ENCODE measurements around the gene RPL36. TPM values are rescaled to one million over a fixed set of nuclear protein-coding genes. Genes with fewer than 3 reads are reported as not detected.

RPL36 gene
- 100 to 1,000 TPM; 541 to 812 (median 769) TPM for total RNA-seq
- long read RNA-seq, donor 1, transcript RPL36-201 (4 exons, 707 nt) = major isoform, 222 of 229 reads
- long read RNA-seq, donor 1, partial matches to known transcripts = 0 of 229 reads
- long read RNA-seq, donor 1, other reads (novel, unspliced or antisense) = 3 of 229 reads
- long read RNA-seq, donor 2, transcript RPL36-202 (3 exons, 556 nt) = minor isoform, 53 of 417 reads
- long read RNA-seq, donor 2, transcript RPL36-201 (4 exons, 707 nt) = major isoform, 358 of 417 reads
- long read RNA-seq, donor 2, partial matches to known transcripts = 2 of 417 reads
- long read RNA-seq, donor 2, other reads (novel, unspliced or antisense) = 4 of 417 reads

DNA sequence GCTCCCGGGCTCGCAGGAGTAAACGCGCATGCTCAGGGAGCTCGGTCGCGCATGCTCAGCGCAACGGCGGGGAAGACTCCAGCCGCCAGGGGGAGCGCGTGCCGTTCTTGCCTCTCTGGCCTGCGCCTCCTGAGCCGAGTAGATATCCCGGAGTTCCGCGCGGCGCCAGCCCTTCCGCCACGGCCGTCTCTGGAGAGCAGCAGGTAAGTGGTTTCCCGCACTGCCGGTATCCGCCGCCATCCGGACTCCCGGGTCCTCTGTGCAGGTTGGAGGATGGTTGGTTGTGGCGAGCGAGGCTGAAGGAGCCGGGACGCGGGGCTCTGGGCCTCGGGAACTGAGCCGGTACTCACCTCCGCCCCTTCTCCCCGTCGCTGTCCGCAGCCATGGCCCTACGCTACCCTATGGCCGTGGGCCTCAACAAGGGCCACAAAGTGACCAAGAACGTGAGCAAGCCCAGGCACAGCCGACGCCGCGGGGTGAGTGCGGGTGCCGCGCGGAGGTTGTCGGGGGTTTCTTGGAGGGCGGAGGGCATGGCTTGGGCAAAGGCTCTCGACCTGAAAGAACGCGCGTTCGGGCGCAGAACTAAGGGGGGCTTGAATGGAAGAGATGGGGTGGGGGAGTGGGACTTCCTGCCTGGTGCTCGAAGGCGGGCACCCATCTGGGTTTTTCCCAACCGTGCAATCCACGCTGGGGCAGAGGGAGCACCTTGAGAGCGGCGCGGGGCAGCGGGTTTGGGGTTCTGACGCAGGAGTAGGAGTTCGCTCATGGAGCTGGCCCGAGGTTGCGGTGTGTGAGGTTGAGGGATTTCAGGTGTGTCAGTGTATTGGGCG is at the start of gene RPL36:
Gene RPL36 (plus strand): TSS at position 171 of the 830 bp plus-strand sequence. CDS start 213 bp downstream, at position 384.
- Histone ChIP-seq H3K36me3 (ENCODE audit: low read depth) (peaks cover 5% of the 10 kb centered on the region), H3K4me1 (ENCODE audit: low read depth) (peaks cover 23% of the 10 kb centered on the region), H3K9me3 (no peaks in the 10 kb centered on the region), H3K4me3 (peak within 1 kb of the TSS; percentile 72)
- TF ChIP-seq, protein P1, sequence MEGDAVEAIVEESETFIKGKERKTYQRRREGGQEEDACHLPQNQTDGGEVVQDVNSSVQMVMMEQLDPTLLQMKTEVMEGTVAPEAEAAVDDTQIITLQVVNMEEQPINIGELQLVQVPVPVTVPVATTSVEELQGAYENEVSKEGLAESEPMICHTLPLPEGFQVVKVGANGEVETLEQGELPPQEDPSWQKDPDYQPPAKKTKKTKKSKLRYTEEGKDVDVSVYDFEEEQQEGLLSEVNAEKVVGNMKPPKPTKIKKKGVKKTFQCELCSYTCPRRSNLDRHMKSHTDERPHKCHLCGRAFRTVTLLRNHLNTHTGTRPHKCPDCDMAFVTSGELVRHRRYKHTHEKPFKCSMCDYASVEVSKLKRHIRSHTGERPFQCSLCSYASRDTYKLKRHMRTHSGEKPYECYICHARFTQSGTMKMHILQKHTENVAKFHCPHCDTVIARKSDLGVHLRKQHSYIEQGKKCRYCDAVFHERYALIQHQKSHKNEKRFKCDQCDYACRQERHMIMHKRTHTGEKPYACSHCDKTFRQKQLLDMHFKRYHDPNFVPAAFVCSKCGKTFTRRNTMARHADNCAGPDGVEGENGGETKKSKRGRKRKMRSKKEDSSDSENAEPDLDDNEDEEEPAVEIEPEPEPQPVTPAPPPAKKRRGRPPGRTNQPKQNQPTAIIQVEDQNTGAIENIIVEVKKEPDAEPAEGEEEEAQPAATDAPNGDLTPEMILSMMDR (IDR thresholded peaks at IDR 0.05) = peak; percentile 96
- intact Hi-C loops (cut with DNase I, micrococcal nuclease) = no loop called here
- ATAC-seq (peak; percentile 72), DNase-seq (peak; percentile 98 to 100 (median 99))

DNA sequence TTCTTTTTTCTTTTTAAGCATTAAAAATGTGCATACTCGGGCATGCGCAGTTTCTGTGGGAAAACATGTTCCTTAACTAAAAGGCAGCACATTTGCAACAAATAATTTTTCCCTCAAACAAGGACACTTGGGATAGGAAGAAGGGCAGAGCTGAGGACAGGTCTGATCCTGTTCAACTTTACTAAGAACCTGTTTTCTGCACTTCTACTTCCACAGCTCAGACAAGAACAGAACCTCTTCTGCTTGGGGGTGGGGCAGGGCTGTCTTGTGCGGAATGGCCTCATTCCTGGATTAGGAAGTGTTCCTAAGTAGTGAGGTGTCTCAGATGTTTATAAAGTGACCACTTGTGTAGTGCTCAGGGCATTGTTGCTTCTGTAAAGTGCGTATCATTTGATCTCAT is 48.9 kb upstream of the RPL36 start:
- H3K4me3 ChIP-seq = no peak overlapping the region
- no peak for ATAC-seq

DNA sequence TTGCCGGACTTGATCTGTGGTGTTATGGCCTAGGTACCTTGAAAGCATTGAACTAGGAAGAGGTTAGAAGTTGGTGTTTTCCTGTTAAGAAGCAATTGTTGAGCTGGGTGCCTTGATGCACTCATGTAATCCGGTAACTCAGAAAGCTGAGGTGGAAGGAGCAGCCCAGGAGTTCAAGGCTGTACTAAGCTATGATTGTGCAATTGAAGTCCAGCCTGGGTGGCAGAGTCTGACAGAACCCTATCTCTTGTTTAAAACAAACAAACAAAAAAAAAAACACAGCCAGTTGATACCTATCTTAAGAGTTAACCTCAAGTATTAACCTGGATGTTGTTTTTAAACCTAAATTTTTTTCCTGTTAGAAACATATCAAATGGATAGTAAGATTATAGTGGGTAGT is 47.9 kb upstream of the RPL36 start:
- H3K4me3 ChIP-seq = no peak overlapping the region
- ATAC-seq = no peak
- H3K36me3 ChIP-seq (ENCODE audit: low read depth) = peaks cover 11% of the 10 kb centered on the region
- no peaks in the 10 kb centered on the region for H3K4me1 ChIP-seq (ENCODE audit: low read depth)
- no peak for DNase-seq
- intact Hi-C loops (cut with DNase I, micrococcal nuclease) = no loop called here
- no peaks in the 10 kb centered on the region for H3K9me3 ChIP-seq
- TF ChIP-seq, protein P1 (IDR thresholded peaks at IDR 0.05) = no peak

More for the DNA sequence above, 48.9 kb upstream of the RPL36 start:
- TF ChIP-seq, protein P1 (IDR thresholded peaks at IDR 0.05) = no peak
- Histone ChIP-seq H3K4me1 (ENCODE audit: low read depth) (no peaks in the 10 kb centered on the region), H3K36me3 (ENCODE audit: low read depth) (peaks cover 6% of the 10 kb centered on the region), H3K9me3 (no peaks in the 10 kb centered on the region)
- intact Hi-C loops (cut with DNase I, micrococcal nuclease) = no loop called here
- no peak for DNase-seq

DNA sequence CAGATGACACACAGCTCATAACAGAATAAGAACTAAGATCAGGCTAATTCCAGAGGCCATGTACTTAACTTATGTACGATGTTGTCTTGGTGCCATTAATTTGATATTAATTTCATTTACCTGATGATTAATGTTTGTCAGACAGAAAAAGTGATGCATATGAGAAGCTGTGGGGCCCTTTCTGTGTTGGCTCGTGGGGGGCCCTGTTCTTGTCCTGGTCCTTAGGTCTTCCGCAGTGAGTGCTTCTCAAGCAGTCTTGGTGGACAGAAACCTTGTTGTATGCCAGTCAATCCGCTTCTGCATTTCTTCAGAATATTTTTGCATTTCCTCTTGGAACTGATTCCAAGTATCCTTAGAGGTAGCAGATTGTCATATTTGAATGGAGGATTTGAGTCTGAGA is 47.0 kb upstream of the RPL36 start:
- DNase-seq (no peak), ATAC-seq (no peak)
- intact Hi-C loops (cut with DNase I, micrococcal nuclease) = no loop called here
- H3K36me3 ChIP-seq (ENCODE audit: low read depth) = peaks cover 11% of the 10 kb centered on the region
- no peak overlapping the region for H3K4me3 ChIP-seq
- H3K4me1 ChIP-seq (ENCODE audit: low read depth) = no peaks in the 10 kb centered on the region
- TF ChIP-seq, protein P1 (IDR thresholded peaks at IDR 0.05) = no peak
- H3K9me3 ChIP-seq = no peaks in the 10 kb centered on the region

DNA sequence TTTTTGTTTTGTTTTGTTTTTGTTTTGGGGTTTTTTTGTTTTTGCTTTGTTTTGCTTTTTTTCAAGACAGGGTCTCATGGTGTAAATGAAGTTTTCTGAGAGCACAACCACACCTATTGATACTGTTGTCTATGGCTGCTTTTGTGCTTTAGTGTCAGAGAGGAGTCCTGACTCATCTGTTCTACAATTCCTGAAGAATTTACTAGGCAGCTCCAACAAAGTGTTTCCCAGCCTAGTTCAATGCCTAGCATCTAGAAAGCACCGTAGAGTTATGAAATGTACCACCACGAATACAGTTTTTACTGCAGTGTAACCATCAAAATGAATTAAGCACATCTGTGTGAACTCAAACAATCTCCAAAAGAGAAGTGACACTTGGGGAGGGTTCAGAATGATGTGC is 46.1 kb upstream of the RPL36 start:
- Histone ChIP-seq H3K9me3 (no peaks in the 10 kb centered on the region), H3K4me3 (no peak overlapping the region), H3K4me1 (ENCODE audit: low read depth) (no peaks in the 10 kb centered on the region), H3K36me3 (ENCODE audit: low read depth) (peaks cover 11% of the 10 kb centered on the region)
- TF ChIP-seq, protein P1 (IDR thresholded peaks at IDR 0.05) = no peak
- intact Hi-C loops (cut with DNase I, micrococcal nuclease) = no loop called here
- ATAC-seq (no peak), DNase-seq (no peak)

All from mucosa of descending colon (tissue), 3 donors.